IMR-90 (cell line): ENCODE results near the gene CEP128. TPM values are rescaled to one million over a fixed set of nuclear protein-coding genes. Genes with fewer than 3 reads are reported as not detected.

Source experiments
- ATAC-seq: fragments of 200-7000 bp; cut with Tn5 transposase; 2 replicates; pipeline ENCODE4 v1.9.1; 2020; ENCODE audit warnings: low read depth, mild to moderate bottlenecking, moderate library complexity
- BruUV-seq: library from RNA; stranded (reverse); fragments of 400-500 nt; replicated peaks from 2 replicates; lab custom pipeline; 2021; lab: Mats Ljungman, UMichigan
- CTCF ChIA-PET: fragments of 300-600 bp; formaldehyde crosslinking; extraction: SDS; loops from one replicate; lab custom pipeline; 2021; ENCODE audit warnings: antibody characterized with exemption; lab: Yijun Ruan, JAX
- POLR2A ChIA-PET: fragments of 300-600 bp; sonication (Branson Sonifier 250); formaldehyde crosslinking; loops from one replicate; lab custom pipeline; 2022; ENCODE audit warnings: antibody characterized with exemption; ENCODE audit not compliant: unreplicated experiment; lab: Charles Lee
- DNase-seq: peaks from one replicate; pipeline ENCODE4 v3.0.0; 2013
- H2AFZ ChIP-seq: replicated peaks from 2 replicates; pipeline ENCODE3; 2013; ENCODE audit warnings: low read length, mild to moderate bottlenecking; ENCODE audit not compliant: poor library complexity
- H2AK5ac ChIP-seq: 2 replicates; pipeline ENCODE4 v1.6.1; 2013; ENCODE audit warnings: low read depth, low read length, inconsistent platforms
- H2AK9ac ChIP-seq: replicated peaks from 2 replicates; pipeline ENCODE3; 2013; ENCODE audit warnings: mild to moderate bottlenecking, low read depth, low read length, moderate library complexity; ENCODE audit not compliant: poor library complexity
- H2BK120ac ChIP-seq: 2 replicates; pipeline ENCODE4 v1.6.1; 2013; ENCODE audit warnings: low read depth, low read length, inconsistent platforms
- H2BK15ac ChIP-seq: 3 replicates; pipeline ENCODE4 v1.6.1; 2013; ENCODE audit warnings: low read depth, low read length, inconsistent platforms
- H2BK20ac ChIP-seq: 2 replicates; pipeline ENCODE4 v1.6.1; 2013; ENCODE audit warnings: low read depth, mild to moderate bottlenecking, inconsistent platforms, low read length, moderate library complexity
- H2BK5ac ChIP-seq: 2 replicates; pipeline ENCODE4 v1.6.1; 2013; ENCODE audit warnings: mild to moderate bottlenecking, low read depth, low read length, inconsistent platforms; ENCODE audit not compliant: poor library complexity, severe bottlenecking
- H3K14ac ChIP-seq: replicated peaks from 2 replicates; pipeline ENCODE4 v1.6.1; 2013; ENCODE audit warnings: low read depth, low read length, inconsistent platforms
- H3K18ac ChIP-seq: 2 replicates; pipeline ENCODE4 v1.6.1; 2013; ENCODE audit warnings: low read depth, low read length, control low read depth
- H3K23ac ChIP-seq: 2 replicates; pipeline ENCODE4 v1.6.1; 2013; ENCODE audit warnings: low read depth, low read length, inconsistent platforms
- H3K27ac ChIP-seq: 2 replicates; pipeline ENCODE4 v1.5.1; 2013; ENCODE audit warnings: mild to moderate bottlenecking, control low read depth, low read length; ENCODE audit not compliant: insufficient read depth
- H3K27me3 ChIP-seq: 2 replicates; pipeline ENCODE4 v1.6.1; 2013; ENCODE audit warnings: low read length; ENCODE audit not compliant: control insufficient read depth, insufficient read depth
- H3K36me3 ChIP-seq: 2 replicates; pipeline ENCODE4 v1.6.1; 2013; ENCODE audit warnings: low read length, mixed read lengths; ENCODE audit not compliant: control insufficient read depth, insufficient read depth
- H3K4ac ChIP-seq: 2 replicates; pipeline ENCODE4 v1.6.1; 2013; ENCODE audit warnings: low read depth, low read length, inconsistent platforms
- H3K4me1 ChIP-seq: 2 replicates; pipeline ENCODE4 v1.6.1; 2013; ENCODE audit warnings: low read length, mixed read lengths; ENCODE audit not compliant: control insufficient read depth, insufficient read depth
- H3K4me2 ChIP-seq: 2 replicates; pipeline ENCODE4 v1.6.1; 2013; ENCODE audit warnings: low read depth, mild to moderate bottlenecking, control low read depth, low read length, moderate library complexity
- H3K4me3 ChIP-seq: 2 replicates; pipeline ENCODE4 v1.5.1; 2013; ENCODE audit warnings: low read depth, mild to moderate bottlenecking, control low read depth, low read length, moderate library complexity; ENCODE audit not compliant: insufficient read depth
- H3K56ac ChIP-seq: 2 replicates; pipeline ENCODE4 v1.6.1; 2013; ENCODE audit warnings: low read length, inconsistent platforms; ENCODE audit not compliant: insufficient read depth; ENCODE audit errors: extremely low read depth
- H3K79me1 ChIP-seq, 2 experiments: 2 replicates each; pipeline ENCODE4 v1.6.1; 2013; ENCODE audit warnings: low read length in 2 of 2, inconsistent platforms in 1 of 2, low read depth in 1 of 2
- H3K9ac ChIP-seq: 2 replicates; pipeline ENCODE4 v1.6.1; 2013; ENCODE audit warnings: low read depth, low read length, control low read depth
- H3K9me1 ChIP-seq: 2 replicates; pipeline ENCODE4 v1.6.1; 2013; ENCODE audit warnings: low read length, inconsistent platforms; ENCODE audit not compliant: insufficient read depth
- H3K9me3 ChIP-seq: 2 replicates; pipeline ENCODE4 v1.6.1; 2013; ENCODE audit warnings: low read length; ENCODE audit not compliant: control insufficient read depth, insufficient read depth
- H4K20me1 ChIP-seq: 2 replicates; pipeline ENCODE4 v1.6.1; 2013; ENCODE audit warnings: low read length, inconsistent platforms; ENCODE audit not compliant: insufficient read depth
- H4K5ac ChIP-seq: 2 replicates; pipeline ENCODE4 v1.6.1; 2013; ENCODE audit warnings: mild to moderate bottlenecking, low read depth, low read length, control low read depth
- H4K8ac ChIP-seq, 2 experiments: 2 replicates each; pipeline ENCODE4 v1.6.1; 2013; ENCODE audit warnings: low read depth in 2 of 2, low read length in 2 of 2, control low read depth in 1 of 2, inconsistent platforms in 1 of 2
- H4K91ac ChIP-seq: 2 replicates; pipeline ENCODE4 v1.6.1; 2013; ENCODE audit warnings: low read depth, low read length, inconsistent platforms; ENCODE audit not compliant: insufficient read depth
- CEBPB ChIP-seq: IDR thresholded peaks from 2 replicates; pipeline ENCODE4 v1.6.1; 2012; ENCODE audit warnings: low read depth, low read length, improper control_type of control experiment
- WGBS, 2 experiments: methylation state at CpG; one replicate each; pipeline versions ENCODE4 v1.1.5 to v1.1.7; 2013; ENCODE audit warnings: missing lambda C conversion rate in 2 of 2; ENCODE audit not compliant: insufficient read length in 1 of 2; ENCODE audit errors: extremely low coverage in 2 of 2; 5-methylcytosine and 5-hydroxymethylcytosine counted together
- dilution Hi-C: fragments of 300-500 bp; cut with HindIII; formaldehyde crosslinking; loops from one replicate; pipeline ENCODE4 v1.14.3; 2018; ENCODE audit warnings: low sequenced_read_pairs; ENCODE audit not compliant: unreplicated experiment
- in situ Hi-C: fragments of 300-500 bp; cut with MboI; formaldehyde crosslinking; loops from 3 replicates; pipeline ENCODE4 v1.14.3; 2019; ENCODE audit warnings: low sequenced_read_pairs, inconsistent platforms, mixed read lengths
- intact Hi-C: fragments of 100-400 bp; cut with micrococcal nuclease; formaldehyde crosslinking; loops from 2 replicates; pipeline ENCODE4 v1.10.0; 2022
- polyA plus RNA-seq, 3 experiments: library from polyadenylated mRNA; depleted of rRNA; stranded (reverse); fragments of >200 nt; gene quantifications; 2 replicates each; pipeline ENCODE4 v1.2.3, GENCODE V29; 2012; ENCODE audit warnings: low replicate concordance in 1 of 3
- total RNA-seq: library from RNA; depleted of rRNA; stranded (reverse); fragments of >200 nt; gene quantifications from 2 replicates; pipeline ENCODE4 v1.2.3, GENCODE V29; 2012
- TF ChIP-seq, protein P1 (sequence below): conservative IDR thresholded peaks from 2 replicates; pipeline ENCODE4 v1.5.1; 2012; ENCODE audit warnings: mild to moderate bottlenecking, low read depth, low read length, improper control_type of control experiment

CEP128 gene
- total and polyA plus RNA-seq, 2 of the 4 experiments (the other 2 are of a cell fraction), result 1.9 to 5.7 TPM

- no CpG with 5 or more reads among the region's 1 CpG for WGBS, 2 experiments
Observed at GRCh38 chr14:80620434-80620833, 321.1 kb downstream of the CEP128 start.

More at GRCh38 chr14:80620434-80620833, 321.1 kb downstream of the CEP128 start:
- Histone ChIP-seq H3K4me2 (no peak overlapping the region), H3K9me3 (no peaks in the 10 kb centered on the region), H2AFZ (no peak overlapping the region), H3K23ac (no peak overlapping the region), H3K27ac (no peak overlapping the region), H3K4me1 (peaks cover 5% of the 10 kb centered on the region), H2AK5ac (no peak overlapping the region), H3K18ac (peak overlapping the region; percentile 45; the same call in 1 of the 2 replicates), H2AK9ac (no peak overlapping the region), H2BK15ac (0 out of 3 replicates have a peak overlapping the region, but pooled peaks have one; percentile 10), H3K56ac (no peak overlapping the region), H3K36me3 (no peaks in the 10 kb centered on the region), H3K27me3 (no peaks in the 10 kb centered on the region), H4K8ac (no peak overlapping the region; a peak in 1 of 4 replicates), H2BK120ac (peak overlapping the region; percentile 13; the same call in 1 of the 2 replicates), H3K79me1 (peaks cover 0 to 6% of the 10 kb centered on the region in 2 experiments; a peak in 1 of 4 replicates), H3K14ac (no peak overlapping the region), H3K4me3 (no peak overlapping the region), H2BK20ac (no peak overlapping the region), H3K9me1 (no peaks in the 10 kb centered on the region), H2BK5ac (peak overlapping the region; percentile 98), H4K20me1 (no peaks in the 10 kb centered on the region), H4K91ac (no peak overlapping the region), H4K5ac (0 out of 2 replicates have a peak overlapping the region, but pooled peaks have one; percentile 31), H3K4ac (no peak overlapping the region), H3K9ac (no peak overlapping the region)
- intact Hi-C loops, result no loop called here
- BruUV-seq, result no TSS peak
- dilution Hi-C loops, result no loop called here
- peak; percentile 66 for TF ChIP-seq CEBPB
- TF ChIP-seq, protein P1, sequence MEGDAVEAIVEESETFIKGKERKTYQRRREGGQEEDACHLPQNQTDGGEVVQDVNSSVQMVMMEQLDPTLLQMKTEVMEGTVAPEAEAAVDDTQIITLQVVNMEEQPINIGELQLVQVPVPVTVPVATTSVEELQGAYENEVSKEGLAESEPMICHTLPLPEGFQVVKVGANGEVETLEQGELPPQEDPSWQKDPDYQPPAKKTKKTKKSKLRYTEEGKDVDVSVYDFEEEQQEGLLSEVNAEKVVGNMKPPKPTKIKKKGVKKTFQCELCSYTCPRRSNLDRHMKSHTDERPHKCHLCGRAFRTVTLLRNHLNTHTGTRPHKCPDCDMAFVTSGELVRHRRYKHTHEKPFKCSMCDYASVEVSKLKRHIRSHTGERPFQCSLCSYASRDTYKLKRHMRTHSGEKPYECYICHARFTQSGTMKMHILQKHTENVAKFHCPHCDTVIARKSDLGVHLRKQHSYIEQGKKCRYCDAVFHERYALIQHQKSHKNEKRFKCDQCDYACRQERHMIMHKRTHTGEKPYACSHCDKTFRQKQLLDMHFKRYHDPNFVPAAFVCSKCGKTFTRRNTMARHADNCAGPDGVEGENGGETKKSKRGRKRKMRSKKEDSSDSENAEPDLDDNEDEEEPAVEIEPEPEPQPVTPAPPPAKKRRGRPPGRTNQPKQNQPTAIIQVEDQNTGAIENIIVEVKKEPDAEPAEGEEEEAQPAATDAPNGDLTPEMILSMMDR, result no peak
- CTCF ChIA-PET, result no interaction called here
- DNase-seq (no peak), ATAC-seq (no peak)
- in situ Hi-C loops, result loop anchor here (25.0 kb wide), 1 partner anchor 558 kb away; no protein-coding TSS in a partner anchor
- POLR2A ChIA-PET, result no interaction called here
